Activated T-cell treated with anti-CD3 and anti-CD28 coated beads for 4 hours (primary cell): ENCODE results near the gene BEND7.
A peak's percentile ranks its signal among the peaks of the same experiment; 100 is the strongest.
"Not testable (repeated sequence)": the region's sequence is repeated elsewhere in the genome, so short reads cannot be mapped to it uniquely, and the experiment has no call there.

Source experiments
- DNase-seq: peaks from one replicate; pipeline ENCODE4 v3.0.0-alpha.2; 2020

Gene BEND7

DNA sequence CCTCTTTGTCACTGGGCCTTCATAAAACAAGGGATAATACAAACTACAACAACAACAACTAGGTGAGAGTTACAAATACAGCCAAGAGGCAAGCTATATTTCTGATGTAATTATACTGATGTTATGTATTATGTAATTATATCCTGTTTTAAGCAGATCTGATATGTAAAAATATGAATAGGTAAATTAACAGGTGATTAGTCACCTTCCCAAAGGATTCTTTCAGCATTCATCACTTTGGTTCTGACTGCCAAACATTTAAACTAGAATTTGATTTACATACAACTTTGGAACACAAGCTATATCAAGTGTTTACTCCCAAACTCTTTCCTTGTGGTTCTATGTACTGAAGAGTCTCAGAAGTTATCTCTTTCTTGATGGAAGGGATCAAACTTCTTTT, 53.7 kb downstream of the BEND7 start:
- DNase-seq, result no peak

DNA sequence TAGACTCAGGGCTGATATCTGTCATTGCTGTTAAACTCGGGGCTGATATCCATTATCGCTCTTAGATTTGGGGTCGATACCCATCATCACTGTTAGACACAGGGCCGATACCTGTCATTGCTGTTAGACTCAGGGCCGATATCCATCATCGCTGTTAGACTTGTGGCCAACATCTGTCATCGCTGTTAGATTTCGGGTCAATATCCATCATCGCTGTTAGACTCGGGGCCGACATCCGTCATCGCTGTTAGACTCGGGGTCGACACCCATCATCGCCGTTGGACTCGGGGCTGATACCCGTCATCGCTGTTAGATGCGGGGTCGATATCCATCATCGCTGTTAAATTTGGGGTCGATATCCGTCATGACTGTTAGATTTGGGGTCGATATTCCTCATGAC, 54.8 kb downstream of the BEND7 start:
- DNase-seq, result no peak

DNA sequence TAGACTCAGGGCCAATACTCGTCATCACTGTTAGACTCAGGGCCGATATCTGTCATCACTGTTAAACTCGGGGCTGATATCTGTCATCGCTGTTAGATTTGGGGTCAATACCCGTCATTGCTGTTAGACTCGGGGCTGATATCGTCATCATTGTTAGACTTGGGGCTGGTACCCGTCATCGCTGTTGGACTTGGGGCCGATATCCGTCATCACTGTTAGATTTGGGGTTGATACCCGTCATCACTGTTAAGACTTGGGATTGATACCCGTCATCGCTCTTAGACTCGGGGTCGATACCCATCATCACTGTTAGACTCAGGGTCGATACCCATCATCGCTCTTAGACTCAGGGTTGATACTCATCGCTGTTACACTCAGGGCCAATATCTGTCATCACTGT, 56.5 kb downstream of the BEND7 start:
- DNase-seq, result no peak

DNA sequence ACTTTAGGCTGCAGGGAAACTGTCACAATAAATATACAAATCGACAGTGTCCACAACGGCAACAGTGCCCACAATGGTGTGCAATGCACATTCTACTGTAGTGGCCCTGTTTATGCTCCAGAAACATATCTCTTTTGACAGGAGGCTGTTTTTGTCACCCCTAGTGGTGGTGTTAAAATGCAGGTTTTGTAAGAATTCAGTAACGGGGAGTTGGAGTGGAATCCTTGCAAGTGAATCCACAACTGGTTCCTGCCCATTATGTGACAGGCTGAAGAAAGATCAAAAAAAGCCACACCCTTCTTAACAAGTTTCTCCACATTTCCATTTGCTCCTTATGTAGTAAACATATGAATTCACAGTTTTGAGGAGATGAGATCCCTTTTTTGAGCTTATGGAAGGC, 58.5 kb downstream of the BEND7 start:
- no peak for DNase-seq

DNA sequence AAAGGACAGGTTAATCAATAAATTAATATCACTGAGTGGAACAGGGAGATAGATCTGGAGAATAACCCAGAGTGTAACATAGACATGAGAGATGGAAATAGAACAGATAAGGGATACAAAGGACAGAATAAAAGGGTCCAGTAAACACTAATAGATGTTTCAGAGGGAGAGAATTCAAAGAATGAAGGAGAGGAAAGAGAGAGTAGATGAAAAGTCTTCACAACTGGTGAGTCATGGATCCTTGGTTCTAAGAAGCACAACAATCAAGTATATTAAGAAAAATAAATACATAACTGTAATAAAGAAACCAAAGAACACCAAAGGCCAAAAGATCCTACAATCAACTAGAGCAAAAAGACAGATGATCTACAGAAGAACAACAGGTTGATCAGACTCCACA, 66.3 kb downstream of the BEND7 start:
- DNase-seq, result no peak

DNA sequence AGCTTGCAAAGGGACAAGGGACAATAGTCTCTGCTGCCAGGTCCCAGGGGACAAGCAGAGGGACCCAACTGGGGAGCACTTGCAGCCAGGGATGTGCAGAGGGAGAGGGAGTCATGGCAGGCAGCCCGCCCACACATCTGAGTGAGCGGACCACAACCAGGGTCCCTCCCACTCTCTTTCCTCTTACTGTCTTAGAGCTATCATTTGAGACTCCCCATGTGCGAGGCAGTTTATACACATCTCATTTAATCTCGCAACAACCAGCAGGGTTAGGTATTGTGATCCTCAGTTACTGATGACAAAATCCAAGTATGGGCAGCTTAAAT, 70.2 kb downstream of the BEND7 start:
- no peak for DNase-seq

DNA sequence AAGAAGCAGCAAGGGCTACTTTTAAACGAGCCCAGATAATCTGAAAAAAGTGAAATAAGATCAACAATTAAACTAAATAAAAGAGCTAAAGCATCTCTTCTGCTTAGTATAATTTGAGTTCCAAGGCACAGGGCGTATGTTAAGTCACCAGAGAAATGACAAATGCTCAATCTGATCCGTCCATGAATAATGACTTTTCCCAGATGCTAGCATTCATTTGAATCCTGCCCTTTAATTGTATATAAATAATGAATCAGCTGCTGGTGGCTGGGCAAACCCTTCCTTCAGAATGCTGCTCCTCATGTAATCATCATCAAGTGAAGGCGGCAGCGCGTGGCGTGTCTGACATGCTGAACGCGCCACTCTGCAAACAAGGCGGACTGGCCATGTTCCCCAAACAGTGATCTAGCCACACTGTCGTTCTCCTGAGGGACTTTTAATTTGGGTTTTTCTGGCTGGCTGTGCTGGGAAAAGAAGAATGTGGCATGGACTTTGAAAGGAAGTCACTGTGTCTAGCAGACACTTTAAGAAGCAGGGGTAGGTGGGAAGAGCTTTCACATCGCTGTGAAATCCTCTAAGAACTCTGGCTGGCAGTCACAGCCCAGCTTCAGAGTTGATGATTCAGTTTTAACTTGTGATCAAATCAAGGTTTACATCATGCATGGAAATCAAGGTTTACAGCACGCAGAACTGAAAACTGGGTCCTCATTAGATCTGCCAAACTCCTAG, 70.7 kb downstream of the BEND7 start:
- no peak for DNase-seq

DNA sequence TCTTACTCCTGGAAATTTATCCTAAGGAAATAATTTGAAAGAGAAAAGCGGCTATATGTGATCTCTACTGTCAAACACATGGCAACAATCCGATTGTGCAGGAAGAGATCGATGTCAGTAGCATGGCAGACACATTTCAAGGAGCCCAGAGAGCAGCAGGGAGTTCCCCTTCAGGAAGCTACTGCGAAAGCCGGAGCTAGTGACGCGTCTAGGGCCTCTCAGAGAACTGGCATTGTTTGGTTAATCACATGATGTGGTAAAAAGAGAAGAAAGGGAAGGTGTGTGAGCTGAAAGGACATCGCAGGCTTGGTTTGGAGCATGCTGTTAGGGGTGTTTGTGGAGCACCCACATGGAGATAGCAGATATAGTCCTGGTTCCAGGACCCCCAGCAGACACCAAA, 74.9 kb downstream of the BEND7 start:
- no peak for DNase-seq

DNA sequence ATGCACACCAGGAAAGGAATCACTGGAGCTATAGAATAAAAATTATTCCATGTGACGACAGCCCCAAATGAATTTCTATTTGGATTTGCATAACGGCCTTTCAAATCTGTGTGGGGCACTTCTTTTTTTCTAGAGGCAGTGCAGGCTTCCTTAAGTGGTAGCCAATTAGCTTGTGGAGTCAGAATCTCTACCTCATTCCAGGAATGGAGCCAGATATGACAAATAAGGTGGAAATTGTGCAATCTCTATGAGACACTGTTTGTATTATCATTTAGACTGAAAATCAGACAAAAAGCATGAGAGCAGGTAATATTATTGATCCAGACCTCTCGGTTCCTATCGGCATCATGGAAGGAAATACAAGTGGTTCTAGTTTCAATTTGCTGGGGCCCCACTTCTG, 78.7 kb downstream of the BEND7 start:
- DNase-seq, result no peak

DNA sequence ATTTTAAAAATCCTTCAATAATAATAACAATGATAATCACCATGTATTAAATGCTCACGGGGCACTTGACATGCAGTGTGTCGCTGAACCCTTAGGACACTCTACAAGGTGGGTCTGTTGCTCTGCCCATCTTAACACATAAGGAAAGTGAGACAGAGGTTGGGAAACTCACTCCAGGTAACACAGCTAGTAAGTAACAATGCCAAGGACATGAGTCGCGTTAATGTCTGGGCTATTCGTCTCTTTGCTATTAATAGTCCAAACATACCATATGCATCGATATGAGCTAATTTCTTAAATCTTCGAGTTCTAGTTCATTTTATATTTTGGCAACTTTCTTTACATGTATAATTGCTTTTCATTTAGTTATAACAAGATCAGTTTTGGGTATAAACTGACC, 79.5 kb downstream of the BEND7 start:
- no peak for DNase-seq

DNA sequence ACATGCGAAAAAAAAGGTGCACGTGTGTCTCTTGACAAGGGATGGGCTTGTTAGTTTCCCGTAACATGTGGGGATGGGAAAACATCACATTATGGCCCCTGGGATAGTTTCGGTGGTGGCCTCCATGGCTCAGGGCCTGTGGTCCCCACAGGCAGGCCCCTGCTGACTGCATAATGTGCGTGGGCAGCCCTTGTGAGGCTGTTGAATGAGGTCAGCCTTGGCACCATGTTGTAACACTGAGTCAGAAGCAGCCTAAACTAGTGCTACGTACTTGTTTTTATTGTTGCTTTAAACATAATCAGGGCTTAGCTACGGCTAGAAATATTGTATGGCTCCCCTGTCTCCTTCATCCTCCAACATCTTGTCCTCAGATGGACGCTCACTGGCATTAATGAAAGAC, 80.6 kb downstream of the BEND7 start:
- no peak for DNase-seq

DNA sequence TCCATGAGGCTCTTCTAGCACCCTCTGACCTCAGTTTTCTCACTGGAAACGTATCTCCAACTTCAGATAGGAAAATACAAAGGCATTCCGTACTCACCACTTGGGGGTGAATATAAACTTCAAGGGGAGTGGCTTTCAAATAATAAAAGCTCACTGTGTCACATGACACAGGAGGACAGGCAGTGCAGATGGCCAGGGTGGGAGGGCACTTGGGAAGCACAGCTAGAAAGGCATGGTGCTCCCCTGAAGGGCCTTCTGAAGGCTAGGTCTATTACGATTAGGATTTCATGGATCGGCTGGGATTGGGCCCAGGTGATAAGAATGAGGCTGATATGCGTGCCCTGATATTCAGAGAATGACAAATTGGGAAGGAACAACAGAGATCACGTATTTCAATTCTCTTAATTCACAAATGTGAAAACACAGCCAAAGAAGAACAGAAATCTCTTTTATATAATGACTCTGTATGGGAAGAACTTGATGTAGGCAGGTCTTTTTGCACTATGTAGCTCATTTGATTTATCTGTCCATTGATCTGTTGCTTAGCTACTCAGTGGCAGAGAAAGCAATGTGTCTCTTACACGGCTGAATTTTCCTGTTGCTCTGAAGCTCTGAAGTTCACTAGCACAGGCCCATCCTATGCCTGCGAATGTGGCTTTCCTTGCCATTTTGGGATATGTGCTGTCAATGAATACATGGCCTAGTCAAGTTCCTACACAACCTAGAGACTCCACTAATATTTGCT, 83.0 kb downstream of the BEND7 start:
- DNase-seq, result no peak

DNA sequence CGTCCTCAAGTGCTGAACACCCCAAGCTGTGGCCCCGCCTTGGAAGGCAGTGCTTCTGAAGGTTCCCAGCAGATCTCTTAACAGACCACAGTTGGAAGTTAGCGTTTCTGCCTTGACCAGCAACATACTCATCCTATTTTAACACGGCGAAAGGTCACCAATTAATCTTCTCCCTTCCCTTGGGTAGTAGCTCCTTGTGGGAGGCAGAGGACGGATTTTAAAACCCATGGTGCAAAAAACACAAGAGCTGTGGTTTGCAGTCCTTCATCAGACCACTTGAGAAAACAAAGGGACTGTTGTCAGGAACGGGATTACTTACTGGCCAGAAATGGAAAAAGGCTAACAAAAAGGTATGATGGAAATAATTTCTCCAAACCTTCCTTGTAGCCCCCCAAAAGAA, 87.3 kb downstream of the BEND7 start:
- no peak for DNase-seq

DNA sequence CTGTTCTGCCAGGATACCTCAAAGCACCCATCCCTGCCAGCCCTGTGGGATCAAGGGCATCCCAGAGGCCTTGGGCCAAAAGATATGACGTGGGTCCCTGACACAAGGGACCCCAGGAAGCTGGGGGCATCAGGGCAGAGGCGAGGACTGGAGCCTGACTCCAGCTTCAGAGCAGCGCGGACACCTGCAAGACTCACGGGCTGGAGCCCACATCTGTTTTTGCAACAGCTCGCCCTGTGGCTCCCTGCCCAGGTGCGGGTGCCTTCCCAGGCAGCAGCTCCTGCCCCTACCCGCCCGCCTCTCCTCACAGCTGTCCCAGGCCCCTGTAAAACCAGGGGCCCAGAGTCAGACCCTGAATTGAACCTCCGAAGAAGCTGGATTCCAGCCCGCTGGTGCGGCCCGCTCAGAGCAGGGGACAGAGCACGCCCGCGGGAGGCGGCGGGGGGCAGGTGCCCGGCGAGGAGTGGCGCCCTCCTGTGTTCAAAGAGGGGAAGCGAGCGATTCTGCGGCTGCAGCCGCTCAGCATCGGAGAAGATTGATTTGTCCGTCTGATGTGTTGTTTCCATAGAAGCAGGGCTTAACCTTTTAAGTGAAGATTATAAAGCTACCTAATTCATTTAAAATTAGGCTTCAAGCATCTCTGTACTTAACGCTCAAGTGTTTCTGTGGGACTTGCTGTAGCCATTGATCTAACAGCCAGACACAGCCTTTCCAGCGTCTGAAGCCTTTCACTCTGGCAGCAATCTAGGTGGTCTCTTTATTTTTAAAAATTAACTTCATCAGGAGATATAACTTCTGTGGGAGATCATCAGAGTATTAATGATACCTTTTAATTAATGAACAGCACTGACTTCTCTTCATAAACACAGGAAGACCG, 88.4 kb downstream of the BEND7 start:
- DNase-seq, result peak; percentile 55

DNA sequence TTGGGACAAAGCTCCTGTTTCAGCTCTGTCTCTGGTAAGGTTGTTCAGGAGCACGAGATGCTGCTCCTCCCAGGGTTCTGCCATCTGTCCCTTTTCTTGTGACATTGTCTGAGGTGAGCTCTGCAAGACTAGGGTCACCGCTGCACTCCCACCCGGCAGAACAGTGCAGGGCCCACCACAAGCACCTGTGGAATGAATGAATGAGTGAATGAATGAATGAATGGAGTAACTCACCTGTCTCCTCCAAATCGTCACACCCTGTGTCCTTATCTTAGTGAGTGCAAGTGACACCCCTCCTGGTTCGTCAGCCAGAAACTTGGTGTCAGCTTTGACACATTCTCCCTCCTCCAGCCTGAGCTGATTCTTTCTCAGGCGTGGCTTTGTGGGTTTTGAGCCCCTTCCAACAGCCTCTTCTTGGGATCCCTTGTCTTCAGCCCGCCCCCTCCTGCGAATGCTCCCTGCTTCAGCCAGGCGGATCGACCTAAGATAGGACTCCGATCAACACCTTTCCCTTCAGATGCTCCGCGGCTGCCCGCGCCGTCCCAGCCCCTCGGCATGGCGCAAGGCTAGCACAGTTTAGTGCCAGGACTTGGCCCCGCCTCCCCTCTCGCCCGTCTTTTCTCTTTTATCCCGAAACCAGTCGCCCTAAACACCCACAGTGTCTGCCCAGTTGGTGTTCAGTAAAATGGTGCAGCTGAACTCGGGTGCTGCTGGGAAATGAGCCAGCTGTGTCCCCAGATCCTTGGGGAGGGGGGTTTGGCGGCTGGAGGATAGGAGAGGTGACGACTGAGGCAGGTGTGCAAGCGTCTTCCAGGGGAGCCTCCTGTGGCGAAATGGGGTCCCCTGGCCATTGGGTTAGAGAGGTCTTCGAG, 89.3 kb downstream of the BEND7 start:
- DNase-seq, result no peak

DNA sequence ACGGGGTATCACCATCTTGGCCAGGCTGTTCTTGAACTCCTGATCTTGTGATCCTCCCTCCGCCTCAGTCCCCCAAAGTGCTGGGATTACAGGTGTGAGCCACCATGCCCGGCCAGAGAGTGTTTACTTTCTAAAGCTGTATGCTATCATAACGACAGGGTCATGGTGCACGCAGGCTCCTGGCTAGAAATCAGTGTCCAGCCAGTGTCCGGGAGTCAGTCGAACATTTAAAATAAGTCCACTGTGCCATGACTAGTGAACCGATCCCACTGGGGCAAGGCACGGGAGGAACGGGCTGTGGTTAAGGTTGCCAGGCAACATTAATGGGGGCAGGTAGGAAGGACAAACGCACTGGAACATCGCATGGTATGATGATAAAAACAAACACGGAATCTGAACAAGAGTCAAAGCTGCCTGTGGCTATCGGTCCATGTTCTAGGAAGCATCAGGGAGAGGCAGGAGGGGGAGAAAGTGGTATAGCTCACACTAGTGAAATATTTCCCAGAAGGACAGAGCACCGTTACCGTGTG, 91.7 kb downstream of the BEND7 start:
- no peak for DNase-seq

DNA sequence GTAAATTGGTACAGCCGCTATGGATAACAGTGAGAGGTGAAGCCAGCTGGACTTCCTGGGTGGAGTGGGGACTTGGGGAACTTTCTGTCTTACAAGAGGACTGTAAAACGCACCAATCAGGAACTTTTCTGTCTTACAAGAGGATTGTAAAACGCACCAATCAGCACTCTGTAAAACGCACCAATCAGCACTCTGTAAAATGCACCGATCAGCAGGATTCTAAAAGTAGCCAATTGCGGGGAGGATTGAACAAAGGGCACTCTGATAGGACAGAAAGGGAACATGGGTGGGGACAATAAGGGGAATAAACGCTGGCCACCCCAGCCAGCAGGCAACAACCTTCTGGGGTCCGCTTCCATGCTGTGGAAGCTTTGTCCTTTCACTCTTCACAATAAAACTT, 100.9 kb downstream of the BEND7 start:
- DNase-seq, result not testable (repeated sequence)

DNA sequence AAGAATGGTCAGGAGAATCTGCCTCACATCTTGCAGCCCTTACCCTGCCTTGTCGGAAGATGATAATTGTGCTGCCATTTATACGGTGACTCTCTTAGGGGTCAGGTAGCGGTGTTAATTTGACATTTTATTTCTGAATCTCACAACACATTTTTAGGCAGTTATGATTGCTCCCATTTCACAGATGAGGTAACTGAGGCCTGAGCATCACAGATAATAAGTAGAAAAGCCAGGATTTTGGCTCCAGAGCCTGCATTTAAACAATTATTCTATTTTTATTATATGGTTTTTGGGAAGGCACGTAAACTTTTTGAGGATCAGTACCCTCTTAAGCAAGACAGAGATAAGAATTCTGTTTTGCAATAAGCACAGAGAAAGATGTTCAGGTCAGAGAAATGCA, 103.4 kb downstream of the BEND7 start:
- DNase-seq, result no peak

DNA sequence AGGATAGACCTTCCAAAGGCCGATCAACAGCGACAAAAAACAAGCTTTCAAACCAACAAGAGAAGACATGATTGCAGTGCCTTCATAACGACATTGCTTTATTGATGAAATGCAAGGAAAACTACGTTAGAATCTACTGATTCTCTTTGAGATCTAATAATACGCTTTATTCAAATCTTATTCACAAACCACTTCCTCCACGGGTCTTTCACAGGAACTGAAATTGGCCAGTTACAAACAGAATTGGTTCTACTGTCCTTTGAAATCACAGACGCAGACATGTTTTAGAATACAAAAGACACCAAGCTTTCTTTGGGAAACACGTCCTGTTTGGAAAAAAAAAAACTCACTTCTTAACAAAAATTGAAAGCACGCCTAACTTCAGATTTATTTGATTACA, 106.0 kb downstream of the BEND7 start:
- DNase-seq, result no peak

DNA sequence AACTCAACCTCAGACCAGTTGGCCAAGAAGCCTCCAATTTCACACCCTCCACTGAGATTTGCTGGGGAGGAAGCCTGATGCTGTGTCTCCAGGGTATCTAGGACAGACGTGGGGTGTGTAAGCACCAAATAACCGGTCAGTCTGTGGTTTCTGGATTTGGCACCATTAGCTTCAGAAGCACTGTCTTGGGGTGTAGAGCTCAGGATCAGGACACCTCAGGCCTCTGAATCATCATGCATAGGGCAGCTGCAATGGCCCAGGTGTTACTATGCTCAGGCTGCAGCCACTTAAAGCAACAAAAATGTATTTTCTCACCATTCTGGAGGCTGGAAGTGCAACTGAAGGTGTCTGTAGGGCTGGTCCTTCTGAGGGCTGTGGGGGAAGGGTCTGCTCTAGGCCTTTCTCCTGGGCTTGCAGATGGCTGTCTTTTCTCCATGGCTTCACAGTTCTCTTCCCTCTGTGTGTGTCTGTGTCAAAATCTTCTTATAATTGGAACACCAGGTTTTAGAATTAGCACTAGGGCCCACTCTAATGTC, 107.4 kb downstream of the BEND7 start:
- DNase-seq, result no peak

DNA sequence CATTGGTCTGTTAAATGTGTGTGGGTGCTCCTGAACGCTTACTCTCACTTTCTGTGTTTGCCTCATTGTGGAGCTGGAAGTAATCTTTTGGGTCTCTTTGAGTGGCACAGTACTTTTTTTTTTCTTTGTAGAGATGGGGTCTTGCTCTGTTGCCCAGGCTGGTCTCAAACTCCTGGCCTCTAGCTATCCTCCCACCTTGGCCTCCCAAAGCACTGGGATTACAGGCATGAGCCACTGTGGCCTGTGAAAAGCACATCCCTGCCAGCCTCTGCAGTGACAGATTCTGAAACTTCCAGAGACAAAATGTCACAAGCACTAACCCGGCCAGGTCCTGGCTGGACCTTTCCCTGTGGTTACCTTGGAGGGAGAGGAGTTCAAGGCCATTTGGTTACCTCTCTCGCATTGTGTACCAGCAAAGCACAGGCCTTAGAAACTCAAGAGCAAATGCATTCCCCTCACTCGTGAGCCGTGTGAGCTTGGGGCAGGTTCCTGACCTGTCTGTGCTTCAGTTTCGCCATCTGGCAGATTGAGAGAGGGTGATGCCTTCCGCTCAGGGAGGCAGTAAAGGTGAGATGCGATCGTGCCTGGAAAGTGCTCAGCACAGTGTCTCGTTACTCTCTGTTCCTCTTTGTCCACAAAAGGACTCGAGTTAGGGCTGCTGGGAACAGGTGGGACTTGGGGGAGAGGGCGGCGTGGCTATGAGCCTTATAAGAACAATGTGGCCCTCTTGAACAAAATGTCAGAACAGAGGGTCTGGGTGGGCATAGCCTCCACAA, 108.1 kb downstream of the BEND7 start:
- DNase-seq, result no peak
